ENCODE measurements around the gene MPZL3. TPM values are rescaled to one million over a fixed set of nuclear protein-coding genes. Genes with fewer than 3 reads are reported as not detected.

The MPZL3 gene
- polyA plus RNA-seq, 1 of the 3 experiments (the other 2 are of a cell fraction) = 0.38 TPM

GRCh38 chr11:118263695-118264568 lies 11.8 kb upstream of the MPZL3 start, which contains the start of gene MPZL2:
Gene MPZL2 (minus strand): TSS chr11:118264297. CDS start chr11:118264153, 144 bp downstream.
- H3K27ac ChIP-seq (ENCODE audit: low read depth in 2 of 2, low read length in 1 of 2) = no peak within 1 kb of the TSS
- H3K27me3 ChIP-seq (ENCODE audit: insufficient read depth) = peaks cover 28% of the 10 kb centered on the region; the same call in 1 of the 2 replicates

More at GRCh38 chr11:118263695-118264568, 11.8 kb upstream of the MPZL3 start, which contains the start of gene MPZL2:
- H3K4me1 ChIP-seq (ENCODE audit: control insufficient read depth in 1 of 2, insufficient read depth in 2 of 2, low read depth in 1 of 2, low read length in 1 of 2) = no peaks in the 10 kb centered on the region
- H2AFZ ChIP-seq (ENCODE audit: low read depth) = peak within 1 kb of the TSS; percentile 61
- H3K9me2 ChIP-seq = no peaks in the 10 kb centered on the region
- POLR2A ChIA-PET = no interaction called here
- no peaks in the 10 kb centered on the region for H4K20me1 ChIP-seq (ENCODE audit: insufficient read depth)
- DNase-seq = no peak
- no peaks in the 10 kb centered on the region for H3K79me2 ChIP-seq (ENCODE audit: insufficient read depth)
- peak within 1 kb of the TSS in 1 of 2 experiments; percentile 22; a peak in 1 of 4 replicates for H3K4me3 ChIP-seq (ENCODE audit: low read depth in 2 of 2, low read length in 1 of 2)
- H3F3A ChIP-seq (replicated peaks; ENCODE audit: insufficient read depth) = no peaks in the 10 kb centered on the region
- H3K9me3 ChIP-seq = no peaks in the 10 kb centered on the region
- TF ChIP-seq USF2 (IDR thresholded peaks at IDR 0.05; ENCODE audit: borderline replicate concordance, low read depth, low read length) (no peak), MXI1 (IDR thresholded peaks at IDR 0.05; ENCODE audit: low read depth, low read length) (no peak), IRF3 (IDR thresholded peaks at IDR 0.05; ENCODE audit: low read depth, low read length) (no peak), FOXJ3 (CRISPR knock-in tag; IDR thresholded peaks at IDR 0.05) (no peak), REST (IDR thresholded peaks at IDR 0.05; ENCODE audit: low read depth, low read length) (no peak), GABPA (IDR thresholded peaks at IDR 0.05; ENCODE audit: low read depth) (no peak), SIN3A (IDR thresholded peaks at IDR 0.05; ENCODE audit: borderline replicate concordance, low read depth, low read length) (no peak), FOXM1 (IDR thresholded peaks at IDR 0.05; ENCODE audit: low read depth) (no peak), POLR2AphosphoS5 (IDR thresholded peaks at IDR 0.05; ENCODE audit: low read depth, low read length) (no peak)
- no peaks in the 10 kb centered on the region for H3K36me3 ChIP-seq (replicated peaks in 1 of 2; ENCODE audit: control insufficient read depth in 1 of 2, insufficient read depth in 2 of 2, low read length in 1 of 2)
- CTCF ChIA-PET = interaction anchor here (1.4 kb wide), 1 partner anchor 41 kb away, joined by 3 read pairs; no protein-coding TSS in a partner anchor
- H3K4me2 ChIP-seq = peak within 1 kb of the TSS; percentile 55; the same call in 1 of the 2 replicates
- no peak within 1 kb of the TSS for H3K9ac ChIP-seq
- 12% methylated on average over 19 of the region's 19 CpGs for WGBS (ENCODE audit: low lambda C conversion rate)

Measured in SK-N-SH (cell line).